ENCODE results near the gene SRC.

SRC gene

DNA sequence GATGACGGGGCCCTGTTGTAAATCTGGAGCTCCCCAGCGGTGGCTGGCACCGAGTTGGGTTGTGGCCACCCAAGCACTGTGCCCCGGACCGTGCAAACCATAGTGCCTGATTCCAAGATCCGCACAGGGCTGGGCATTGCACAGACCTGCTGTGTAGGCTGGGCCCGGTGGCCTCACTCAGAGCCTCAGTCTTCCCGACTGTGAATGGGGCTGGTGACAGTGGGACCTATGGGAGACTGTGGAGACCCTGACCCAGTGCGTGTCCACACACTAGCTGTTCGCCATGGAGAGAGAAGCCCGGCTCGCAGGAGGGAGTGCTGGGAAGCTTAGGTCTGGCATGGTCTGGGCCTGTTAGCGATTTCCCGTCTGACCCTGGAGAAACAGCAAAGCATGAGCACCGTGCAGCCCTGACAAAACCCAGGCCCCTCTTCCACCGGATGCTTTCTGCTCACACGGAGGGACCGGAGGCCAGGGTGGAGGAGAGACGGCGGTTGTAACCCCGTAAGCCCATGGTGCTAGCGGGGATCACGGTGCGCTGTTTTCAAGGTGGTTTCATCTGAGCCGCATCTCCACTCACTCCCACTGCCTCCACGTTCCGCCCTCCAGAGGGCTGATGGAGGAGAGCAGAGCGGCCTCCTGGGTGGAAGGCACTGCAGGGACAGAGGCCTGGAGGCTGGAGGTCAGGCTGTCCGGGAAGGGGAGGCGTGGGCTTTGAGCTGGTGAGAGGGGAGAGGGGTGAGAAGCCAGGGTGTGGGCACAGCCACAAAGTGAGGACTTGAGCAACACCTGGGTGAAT is 52.2 kb downstream of the SRC start:
- no peak for DNase-seq

DNA sequence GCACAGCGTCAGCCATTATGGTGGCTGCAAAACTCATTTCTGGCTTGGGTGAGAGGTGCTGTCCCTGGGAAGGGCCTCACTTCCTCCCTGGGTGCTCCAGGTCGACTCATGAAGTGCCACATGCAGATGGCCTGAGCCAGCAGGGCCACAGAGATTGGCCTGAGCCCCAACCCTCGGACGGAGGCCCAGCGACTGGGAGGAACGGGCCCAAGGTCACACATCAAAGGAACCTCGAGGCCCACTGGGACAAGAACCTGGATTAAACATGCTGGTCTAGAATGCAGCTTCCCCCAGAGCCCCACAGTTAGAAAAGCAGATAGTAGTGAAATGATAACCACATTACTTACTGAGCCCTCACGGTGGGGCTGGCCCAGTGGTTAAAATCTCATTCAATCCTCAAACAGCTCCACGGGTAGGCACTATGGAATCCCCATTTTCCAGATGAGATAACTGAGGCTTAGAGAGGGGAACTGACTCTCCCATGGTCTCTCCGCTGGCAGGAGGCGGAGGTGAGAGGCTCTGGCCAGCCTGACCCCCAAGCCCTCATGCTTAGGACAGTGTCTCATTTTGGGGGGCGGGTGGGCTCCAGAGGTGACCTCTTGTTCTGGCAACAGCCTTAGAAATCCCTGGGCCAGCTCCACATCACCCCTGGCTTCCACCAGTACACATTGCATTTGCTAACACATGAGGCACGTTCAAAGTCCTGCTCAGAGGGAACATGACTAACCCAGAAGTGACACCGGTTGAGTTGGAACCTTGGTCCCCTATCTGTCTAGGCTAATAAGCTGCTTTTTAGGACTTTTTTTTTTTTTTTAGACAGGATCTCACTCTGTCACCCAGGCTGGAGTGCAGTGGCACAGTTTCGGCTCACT is 53.0 kb downstream of the SRC start:
- DNase-seq: no peak

DNA sequence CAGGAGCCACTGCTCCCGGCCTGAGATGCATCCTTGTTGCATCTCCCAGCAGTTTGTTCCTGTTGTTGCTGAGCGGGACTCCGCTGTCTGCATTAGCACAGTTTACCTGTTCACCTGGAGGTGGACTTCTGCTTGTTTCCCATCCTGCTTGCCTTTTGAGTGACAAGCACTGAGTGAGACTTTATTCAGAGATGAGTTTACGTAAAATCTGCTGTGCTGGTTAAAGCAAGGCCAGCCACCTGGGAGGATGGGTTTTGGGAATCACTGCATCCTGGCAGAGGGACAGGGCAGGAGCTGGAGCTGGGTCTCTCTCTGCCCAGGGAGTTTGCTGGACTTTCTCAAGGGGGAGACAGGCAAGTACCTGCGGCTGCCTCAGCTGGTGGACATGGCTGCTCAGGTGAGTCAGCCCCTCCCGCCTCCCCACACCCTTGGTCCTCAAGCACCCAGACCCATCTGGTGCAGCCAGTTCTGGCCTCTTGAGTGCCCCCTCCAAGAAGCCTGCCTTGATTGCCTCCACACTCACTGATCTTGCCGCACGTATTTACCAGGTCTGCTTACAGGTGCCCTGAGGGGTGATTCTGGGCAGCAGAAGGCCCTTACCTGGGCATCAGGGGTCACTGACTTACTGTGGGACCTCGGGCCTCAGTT is 55.5 kb downstream of the SRC start:
- DNase-seq: no peak

DNA sequence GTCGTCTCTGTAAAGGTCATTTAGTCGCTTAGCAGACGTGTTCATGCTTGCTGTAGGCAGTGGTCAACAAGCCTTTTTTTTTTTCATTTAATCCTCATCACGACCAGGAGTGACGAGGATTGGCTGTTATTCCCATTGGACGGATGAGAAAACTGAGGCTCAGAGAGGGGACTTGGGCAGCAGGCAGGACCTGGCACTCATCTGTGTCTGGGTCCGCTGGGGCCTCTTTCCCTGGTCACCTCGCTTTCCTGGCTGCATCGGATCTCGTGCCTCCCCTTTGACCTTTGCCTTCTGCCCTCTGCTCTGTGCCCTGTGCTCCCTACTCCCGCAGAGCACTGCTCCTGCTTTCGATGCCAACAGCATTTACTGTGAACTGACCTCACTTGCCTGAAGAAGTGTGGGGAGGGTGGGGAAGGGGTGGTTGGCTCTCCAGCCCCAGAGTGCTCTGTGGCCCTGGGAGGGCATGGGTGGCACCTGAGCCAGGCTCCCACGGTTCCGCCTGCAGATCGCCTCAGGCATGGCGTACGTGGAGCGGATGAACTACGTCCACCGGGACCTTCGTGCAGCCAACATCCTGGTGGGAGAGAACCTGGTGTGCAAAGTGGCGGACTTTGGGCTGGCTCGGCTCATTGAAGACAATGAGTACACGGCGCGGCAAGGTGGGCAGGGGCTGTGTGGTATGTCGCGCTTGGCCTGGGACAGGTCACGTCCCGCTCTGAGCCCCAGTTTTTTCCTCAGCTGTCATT is 56.2 kb downstream of the SRC start:
- DNase-seq: no peak

DNA sequence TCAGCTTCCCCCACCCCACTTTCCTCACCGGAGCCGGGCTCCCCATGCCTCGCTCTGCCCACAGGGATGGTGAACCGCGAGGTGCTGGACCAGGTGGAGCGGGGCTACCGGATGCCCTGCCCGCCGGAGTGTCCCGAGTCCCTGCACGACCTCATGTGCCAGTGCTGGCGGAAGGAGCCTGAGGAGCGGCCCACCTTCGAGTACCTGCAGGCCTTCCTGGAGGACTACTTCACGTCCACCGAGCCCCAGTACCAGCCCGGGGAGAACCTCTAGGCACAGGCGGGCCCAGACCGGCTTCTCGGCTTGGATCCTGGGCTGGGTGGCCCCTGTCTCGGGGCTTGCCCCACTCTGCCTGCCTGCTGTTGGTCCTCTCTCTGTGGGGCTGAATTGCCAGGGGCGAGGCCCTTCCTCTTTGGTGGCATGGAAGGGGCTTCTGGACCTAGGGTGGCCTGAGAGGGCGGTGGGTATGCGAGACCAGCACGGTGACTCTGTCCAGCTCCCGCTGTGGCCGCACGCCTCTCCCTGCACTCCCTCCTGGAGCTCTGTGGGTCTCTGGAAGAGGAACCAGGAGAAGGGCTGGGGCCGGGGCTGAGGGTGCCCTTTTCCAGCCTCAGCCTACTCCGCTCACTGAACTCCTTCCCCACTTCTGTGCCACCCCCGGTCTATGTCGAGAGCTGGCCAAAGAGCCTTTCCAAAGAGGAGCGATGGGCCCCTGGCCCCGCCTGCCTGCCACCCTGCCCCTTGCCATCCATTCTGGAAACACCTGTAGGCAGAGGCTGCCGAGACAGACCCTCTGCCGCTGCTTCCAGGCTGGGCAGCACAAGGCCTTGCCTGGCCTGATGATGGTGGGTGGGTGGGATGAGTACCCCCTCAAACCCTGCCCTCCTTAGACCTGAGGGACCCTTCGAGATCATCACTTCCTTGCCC is 57.4 kb downstream of the SRC start:
- DNase-seq: no peak

DNA sequence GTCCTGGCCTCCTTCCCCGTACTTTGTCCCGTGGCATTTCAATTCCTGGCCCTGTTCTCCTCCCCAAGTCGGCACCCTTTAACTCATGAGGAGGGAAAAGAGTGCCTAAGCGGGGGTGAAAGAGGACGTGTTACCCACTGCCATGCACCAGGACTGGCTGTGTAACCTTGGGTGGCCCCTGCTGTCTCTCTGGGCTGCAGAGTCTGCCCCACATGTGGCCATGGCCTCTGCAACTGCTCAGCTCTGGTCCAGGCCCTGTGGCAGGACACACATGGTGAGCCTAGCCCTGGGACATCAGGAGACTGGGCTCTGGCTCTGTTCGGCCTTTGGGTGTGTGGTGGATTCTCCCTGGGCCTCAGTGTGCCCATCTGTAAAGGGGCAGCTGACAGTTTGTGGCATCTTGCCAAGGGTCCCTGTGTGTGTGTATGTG is 58.5 kb downstream of the SRC start:
- DNase-seq: no peak

DNA sequence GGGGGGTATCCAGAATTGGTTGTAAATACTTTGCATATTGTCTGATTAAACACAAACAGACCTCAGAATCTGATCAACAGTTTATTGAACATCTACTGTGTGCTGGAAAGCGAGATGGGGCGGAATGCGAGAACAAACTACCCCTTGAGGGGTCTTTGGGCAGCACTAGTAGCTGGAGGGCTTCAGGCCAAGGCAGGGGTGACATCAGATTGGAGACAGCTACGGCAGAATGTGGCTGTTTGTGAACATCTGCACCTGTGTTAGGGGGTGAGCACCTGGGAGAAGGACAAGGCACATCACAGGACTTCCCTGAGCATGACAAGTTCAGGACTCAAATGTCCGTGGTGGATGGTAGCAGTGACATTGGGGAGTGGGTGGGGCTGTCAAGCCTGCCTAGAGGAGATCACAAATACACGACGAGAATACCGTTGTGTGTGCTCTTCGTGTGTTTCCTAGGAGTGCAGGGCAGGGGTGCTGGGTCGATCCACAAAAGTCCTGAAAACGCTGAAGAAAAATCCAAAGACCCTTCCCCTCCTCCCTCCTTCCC is 59.5 kb downstream of the SRC start:
- DNase-seq: no peak

DNA sequence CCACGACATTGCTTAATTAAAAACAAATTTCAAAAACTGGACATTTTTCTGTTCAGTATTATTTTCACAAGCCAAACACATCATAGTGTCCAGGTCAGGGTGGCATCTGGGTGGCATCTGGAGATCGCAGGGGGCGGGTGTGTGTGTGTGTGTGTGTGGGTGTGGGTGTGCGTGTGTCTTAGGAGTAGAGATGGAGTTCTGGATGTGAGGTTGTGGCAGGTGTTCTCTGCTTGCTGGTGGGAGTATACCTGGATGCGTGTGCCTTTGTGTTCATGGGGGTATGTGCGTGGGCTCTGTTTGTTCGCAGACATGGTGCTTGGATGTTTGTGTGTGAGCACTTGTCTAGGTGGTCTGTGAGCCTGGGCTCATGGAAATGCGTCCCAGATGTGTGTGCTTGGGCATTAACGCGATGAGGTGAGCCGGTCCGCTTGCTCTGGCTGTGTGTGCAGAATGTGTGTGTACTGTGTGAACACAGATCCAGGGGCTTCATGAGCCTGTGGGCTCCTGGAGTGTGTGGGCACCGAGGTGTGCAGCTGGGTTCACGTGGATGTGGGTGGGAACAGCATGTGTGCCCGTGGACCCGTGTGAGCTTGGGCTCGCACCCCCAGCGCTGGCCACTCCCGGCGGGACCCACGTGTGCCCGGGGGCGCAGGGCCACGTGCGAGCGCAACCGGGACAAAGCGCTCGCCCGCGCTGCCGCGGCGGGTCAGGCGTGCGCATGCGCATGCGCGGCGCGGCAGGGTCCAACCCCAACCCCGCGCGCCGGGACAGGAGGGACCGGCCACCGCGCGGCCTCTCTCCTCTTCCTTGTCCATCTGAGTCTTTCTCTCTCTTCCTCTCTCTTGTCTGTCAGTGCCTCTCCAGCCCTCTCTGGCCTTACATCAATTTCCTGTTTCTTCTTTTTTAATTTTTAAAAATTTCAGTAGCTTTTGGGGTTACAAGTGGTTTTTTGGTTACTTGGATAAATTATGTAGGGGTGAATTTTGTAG is 60.4 kb downstream of the SRC start:
- peak; percentile 44 for DNase-seq

DNA sequence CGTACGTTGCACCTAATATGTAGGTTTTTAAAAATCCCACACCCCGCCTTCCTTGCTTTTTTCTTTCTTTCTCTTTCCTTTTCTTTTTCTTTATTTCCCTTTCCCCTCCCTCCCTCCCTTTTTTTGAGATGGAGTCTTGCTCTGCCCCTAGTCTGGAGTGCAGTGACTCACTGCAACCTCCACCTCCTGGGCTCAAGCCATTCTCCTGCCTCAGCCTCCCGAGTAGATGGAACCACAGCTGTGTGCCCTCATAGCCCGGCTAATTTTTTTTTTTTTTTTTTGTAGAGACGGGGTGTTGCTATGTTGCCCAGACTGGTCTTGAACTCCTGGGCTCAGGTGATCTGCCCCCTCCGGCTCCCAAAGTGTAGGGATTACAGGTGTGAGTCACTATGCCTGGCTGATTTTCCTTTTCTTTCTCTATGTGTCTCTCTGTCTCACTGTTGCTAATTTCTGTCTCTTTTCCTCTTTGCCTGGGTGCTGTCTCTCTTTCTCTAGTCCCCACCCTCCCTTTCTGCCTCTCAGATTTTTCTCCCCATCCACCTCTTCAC is 61.2 kb downstream of the SRC start:
- no peak for DNase-seq

DNA sequence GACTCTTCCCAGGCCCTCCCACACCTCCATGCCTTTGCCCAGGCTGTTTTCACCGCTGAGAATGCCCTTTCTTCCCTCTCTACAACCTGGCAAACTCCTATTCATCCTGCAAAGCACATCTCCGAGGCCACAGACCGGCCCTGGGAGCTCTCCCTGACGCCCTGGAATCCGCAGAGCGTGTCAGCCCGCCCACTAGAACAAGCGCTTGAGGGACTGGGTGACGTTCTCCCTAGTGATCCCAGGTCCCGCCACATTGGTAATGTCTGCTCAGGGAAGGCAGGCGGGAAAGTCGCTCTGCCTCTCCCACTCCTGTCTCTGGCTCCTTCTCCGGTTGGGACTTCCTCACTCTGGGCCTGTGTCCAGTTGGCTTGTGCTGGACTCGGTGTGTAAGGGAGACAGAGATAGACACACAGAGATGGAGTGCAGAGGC is 61.6 kb downstream of the SRC start:
- DNase-seq: no peak

DNA sequence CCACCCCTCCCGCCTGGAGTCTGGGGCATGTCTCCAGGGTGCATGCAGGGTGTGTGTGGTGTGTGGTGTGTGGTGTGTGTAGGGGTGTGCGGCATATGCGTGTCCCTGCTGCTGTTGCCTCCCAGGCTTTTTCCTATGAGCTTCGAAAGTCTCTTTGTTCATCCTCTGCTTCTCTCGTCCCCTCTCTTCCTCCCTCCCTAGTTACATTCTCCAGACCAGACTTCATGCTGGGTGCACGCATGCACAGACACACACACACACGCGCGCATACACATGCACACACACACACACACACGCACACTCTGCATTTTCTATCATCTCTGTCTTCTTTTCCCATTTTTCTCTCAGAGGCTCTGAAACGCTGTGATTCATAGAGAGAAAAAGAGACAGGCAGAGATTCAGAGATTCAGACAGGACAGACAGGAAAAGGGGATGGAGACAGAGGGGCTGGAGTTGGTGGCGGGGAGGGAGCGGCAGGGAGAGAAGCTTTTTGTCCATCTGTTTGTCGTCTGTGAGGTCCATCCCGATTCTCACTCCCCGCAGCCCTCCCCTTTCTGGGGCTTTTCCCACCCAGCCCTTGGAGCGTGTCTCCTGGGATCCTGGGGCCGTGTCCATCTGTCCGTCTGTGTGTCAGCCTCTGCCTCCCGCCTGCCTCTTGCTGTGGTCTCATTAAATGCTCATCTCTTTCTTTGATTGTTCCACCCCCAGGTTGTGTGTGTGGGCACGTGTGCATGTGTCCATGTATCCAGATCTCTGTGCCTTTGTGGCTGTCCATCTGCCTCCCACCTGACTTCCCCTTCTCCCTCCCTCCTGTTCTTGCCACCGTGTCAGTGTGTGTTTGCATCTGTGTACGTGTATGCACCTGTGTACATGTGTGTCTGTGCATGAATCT is 62.6 kb downstream of the SRC start:
- DNase-seq: peak; percentile 52

DNA sequence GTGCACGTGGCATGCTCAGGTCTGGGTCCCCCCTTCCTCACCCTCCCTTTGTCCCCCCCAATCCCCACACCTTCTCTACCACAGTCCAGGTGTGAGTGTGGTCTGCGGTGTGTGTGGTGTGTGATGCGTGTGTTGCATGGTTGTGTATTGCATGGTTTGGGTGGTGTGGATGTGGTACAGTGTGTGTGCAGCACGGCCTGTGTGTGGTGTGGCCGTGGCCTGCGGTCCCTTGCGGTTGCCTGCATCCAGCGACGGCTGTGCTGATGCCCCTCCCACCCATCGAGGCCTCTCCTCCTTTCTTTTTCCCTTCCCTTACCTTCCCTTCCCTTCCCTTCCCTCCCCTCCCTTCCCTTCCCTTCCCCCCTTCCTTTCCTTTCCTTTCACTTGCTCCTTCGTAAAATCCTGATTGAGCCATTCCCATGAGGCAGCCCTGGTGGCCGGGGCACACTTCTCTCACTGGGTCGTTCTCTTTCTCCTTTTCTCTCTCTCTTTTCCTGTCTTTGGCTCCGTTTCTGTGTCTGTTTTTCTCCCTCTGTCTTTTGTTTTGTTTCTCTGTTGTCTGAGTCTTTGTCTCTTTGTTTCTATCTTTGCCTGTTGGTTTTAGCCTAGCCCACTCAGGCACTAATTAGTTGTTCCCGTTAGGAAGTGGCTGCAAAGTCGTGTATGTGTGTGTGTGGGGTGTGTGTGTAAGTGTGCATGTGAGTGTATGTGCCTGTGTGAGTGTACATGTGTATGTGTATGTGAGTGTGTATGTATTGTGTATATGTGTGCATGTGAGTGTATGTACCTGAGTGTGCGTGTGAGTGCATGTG is 65.7 kb downstream of the SRC start:
- DNase-seq: no peak

DNA sequence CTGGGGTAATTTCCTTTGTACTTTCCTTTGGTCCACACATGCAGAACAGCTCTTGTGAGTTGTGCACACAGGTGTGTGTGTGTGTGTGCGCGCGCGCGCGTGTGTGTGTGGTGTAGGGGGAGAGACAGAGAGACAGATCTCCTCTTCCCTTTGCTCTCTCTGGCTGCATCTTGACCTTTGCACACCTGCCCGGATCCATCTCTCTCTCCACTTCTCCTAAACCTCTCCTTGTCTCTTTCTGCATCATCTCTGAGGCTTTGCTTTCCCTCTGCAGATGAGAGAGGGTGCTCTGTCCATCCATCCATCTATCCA is 67.0 kb downstream of the SRC start:
- DNase-seq: no peak

DNA sequence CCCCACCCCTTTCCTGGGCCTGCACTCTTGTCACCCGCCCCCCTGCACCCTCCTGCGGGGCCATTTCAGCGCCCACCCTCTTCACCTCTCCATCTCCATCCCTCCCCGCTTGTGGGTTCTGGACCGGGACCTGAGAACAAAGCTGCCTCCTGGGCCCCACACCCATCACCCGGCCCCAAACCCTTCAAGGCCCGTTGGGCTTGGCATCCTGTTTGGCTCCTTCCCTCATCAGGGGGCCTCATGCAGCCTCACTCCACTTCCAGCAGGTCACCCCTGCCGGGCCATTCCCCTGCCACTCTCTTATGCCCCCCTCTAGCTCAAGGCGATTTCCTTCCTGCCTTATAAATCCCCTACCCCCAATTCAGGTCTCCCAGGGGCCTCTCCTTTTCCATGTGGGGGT is 67.4 kb downstream of the SRC start:
- no peak for DNase-seq

DNA sequence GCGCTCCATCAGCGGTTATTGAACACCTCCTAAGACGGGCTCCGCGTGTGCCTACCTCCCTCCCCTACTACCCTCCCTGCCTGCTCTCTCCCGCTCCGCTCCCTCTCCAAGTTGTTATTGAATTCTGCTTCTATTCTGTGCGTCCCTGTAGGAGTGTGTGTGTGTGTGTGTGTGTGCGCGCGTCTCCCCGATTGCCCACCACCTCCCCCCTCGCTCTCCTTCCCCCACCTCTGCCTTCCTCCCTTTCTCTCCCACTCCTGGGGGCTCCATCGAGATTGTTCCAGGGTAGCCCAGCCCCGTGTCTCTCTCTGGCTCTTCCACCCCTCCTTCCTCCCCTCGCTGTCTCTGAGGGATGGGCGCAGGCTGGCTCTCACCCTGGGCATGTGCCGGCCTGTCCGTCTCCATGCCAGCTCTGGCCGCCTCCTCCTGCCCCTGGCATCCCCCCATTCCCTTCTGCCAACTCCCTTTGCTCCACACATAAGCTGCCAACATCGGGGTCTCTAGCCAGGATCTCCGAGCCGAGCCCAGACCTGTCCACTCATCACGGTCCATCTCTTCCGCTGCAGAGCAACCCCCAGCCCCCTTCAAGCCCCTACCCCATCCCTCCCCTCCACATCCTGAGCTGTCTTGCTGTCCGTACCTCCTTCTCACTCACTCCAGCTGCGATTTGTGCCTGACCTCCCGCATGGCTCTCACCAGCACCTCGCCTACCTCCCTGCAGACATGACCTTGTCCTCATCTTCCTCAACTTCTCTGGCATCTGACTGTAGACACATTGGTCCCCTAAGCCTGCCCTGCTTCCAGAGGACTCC is 68.5 kb downstream of the SRC start:
- DNase-seq: no peak

Data from fibroblast of skin of scalp (primary cell).